ENCODE data around the gene PANK4. TPM values are rescaled to one million over a fixed set of nuclear protein-coding genes. Genes with fewer than 3 reads are reported as not detected.

PANK4 gene
- polyA plus RNA-seq, 1 experiment, result 10.9 TPM

GRCh38 chr1:2489615-2490014, 36.8 kb downstream of the PANK4 start:
- Histone ChIP-seq H3K27ac (ENCODE audit: low read depth, low read length) (no peak overlapping the region), H3K27me3 (ENCODE audit: control insufficient read depth, insufficient read depth, low read length) (peaks cover 20% of the 10 kb centered on the region), H3K9me3 (ENCODE audit: control insufficient read depth, insufficient read depth, low read length) (peaks cover 26% of the 10 kb centered on the region), H3K4me3 (ENCODE audit: low read depth, low read length) (no peak overlapping the region)
- ChIA-PET CTCF (no interaction called here), POLR2A (no interaction called here)
- no peak for TF ChIP-seq CTCF (IDR thresholded peaks at IDR 0.05; ENCODE audit: low read depth, low read length)
- no peak for DNase-seq (ENCODE audit: low read depth, low spot score)

GRCh38 chr1:2488688-2489087, 37.7 kb downstream of the PANK4 start:
- Histone ChIP-seq H3K4me3 (ENCODE audit: low read depth, low read length) (no peak overlapping the region), H3K27me3 (ENCODE audit: control insufficient read depth, insufficient read depth, low read length) (peaks cover 13% of the 10 kb centered on the region), H3K9me3 (ENCODE audit: control insufficient read depth, insufficient read depth, low read length) (peaks cover 26% of the 10 kb centered on the region), H3K27ac (ENCODE audit: low read depth, low read length) (no peak overlapping the region)
- no peak for DNase-seq (ENCODE audit: low read depth, low spot score)
- ChIA-PET CTCF (no interaction called here), POLR2A (no interaction called here)
- TF ChIP-seq CTCF (IDR thresholded peaks at IDR 0.05; ENCODE audit: low read depth, low read length), result no peak

DNA sequence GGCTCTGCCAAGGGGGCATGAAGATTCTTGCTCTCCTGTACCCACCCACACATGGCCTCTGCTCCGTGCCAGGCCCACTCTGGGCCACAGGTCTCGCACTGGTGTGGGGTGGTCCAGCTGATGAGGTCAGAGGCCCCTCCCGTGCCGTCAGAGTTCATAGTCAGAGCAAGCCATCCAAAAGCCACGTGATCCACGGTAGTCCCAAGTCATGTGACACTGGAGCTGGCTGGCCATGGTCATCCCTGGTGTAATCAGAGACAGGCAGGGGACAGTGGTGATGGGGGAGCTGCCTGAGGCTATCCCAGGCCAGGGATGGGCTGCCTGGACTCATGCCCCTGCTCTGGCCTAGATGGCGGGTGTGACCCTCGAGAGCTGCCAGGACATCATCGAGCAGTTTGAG, 39.8 kb downstream of the PANK4 start:
- Histone ChIP-seq H3K27me3 (ENCODE audit: control insufficient read depth, insufficient read depth, low read length) (peaks cover 10% of the 10 kb centered on the region), H3K9me3 (ENCODE audit: control insufficient read depth, insufficient read depth, low read length) (peaks cover 26% of the 10 kb centered on the region), H3K4me3 (ENCODE audit: low read depth, low read length) (no peak overlapping the region), H3K27ac (ENCODE audit: low read depth, low read length) (no peak overlapping the region)
- ChIA-PET CTCF (no interaction called here), POLR2A (no interaction called here)
- TF ChIP-seq CTCF (IDR thresholded peaks at IDR 0.05; ENCODE audit: low read depth, low read length), result no peak
- no peak for DNase-seq (ENCODE audit: low read depth, low spot score)

DNA sequence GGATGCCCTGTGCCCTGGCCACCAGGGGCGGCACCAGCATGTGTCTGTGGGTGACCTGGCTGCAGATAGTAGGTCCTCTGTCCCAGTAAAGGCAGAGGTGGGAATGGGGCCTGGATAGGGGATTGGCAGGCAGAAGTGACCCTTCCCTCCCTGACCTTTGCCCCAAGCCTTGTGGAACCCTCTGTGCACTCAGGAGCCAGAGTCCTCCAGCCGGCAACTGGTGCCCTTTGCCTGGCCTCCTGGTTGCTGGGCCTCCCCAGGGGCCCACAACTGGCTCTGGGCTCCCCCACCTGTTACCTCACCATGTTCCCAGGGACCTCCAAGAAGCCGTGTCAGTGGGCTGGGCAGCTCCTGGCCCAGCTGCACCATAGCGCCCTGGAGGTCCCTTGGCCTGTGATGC, 40.4 kb downstream of the PANK4 start:
- ChIA-PET CTCF (no interaction called here), POLR2A (no interaction called here)

GRCh38 chr1:2483970-2484369, 42.4 kb downstream of the PANK4 start:
- Histone ChIP-seq H3K9me3 (ENCODE audit: control insufficient read depth, insufficient read depth, low read length) (peaks cover 18% of the 10 kb centered on the region), H3K27me3 (ENCODE audit: control insufficient read depth, insufficient read depth, low read length) (peaks cover under 1% of the 10 kb centered on the region), H3K27ac (ENCODE audit: low read depth, low read length) (no peak overlapping the region), H3K4me3 (ENCODE audit: low read depth, low read length) (no peak overlapping the region)
- CTCF ChIA-PET, result no interaction called here
- POLR2A ChIA-PET, result no interaction called here
- no peak for TF ChIP-seq CTCF (IDR thresholded peaks at IDR 0.05; ENCODE audit: low read depth, low read length)
- DNase-seq (ENCODE audit: low read depth, low spot score), result no peak

More for the DNA sequence above, 40.4 kb downstream of the PANK4 start:
- DNase-seq (ENCODE audit: low read depth, low spot score), result no peak
- no peak overlapping the region for H3K4me3 ChIP-seq (ENCODE audit: low read depth, low read length)
- peaks cover 26% of the 10 kb centered on the region for H3K9me3 ChIP-seq (ENCODE audit: control insufficient read depth, insufficient read depth, low read length)
- H3K27ac ChIP-seq (ENCODE audit: low read depth, low read length), result no peak overlapping the region
- H3K27me3 ChIP-seq (ENCODE audit: control insufficient read depth, insufficient read depth, low read length), result peaks cover 9% of the 10 kb centered on the region
- no peak for TF ChIP-seq CTCF (IDR thresholded peaks at IDR 0.05; ENCODE audit: low read depth, low read length)
